ENCODE data around the gene GORASP1.

GRCh38 chr3:39122813-39123212 is 15.4 kb upstream of the GORASP1 start:
- no peak for TF ChIP-seq CTCF (conservative IDR thresholded peaks at IDR 0.05)
- TF ChIP-seq ZFX (IDR thresholded peaks at IDR 0.05), result no peak

Measured in C4-2B (cell line).